HTR-8/SVneo (cell line): Measurements from ENCODE around the gene KRT76.

ENCODE experiments used
- DNase-seq: peaks from one replicate; pipeline ENCODE4 v3.0.0; 2011; ENCODE audit warnings: low spot score, mixed read lengths; ENCODE audit not compliant: insufficient read length
- FAIRE-seq: peaks from 2 replicates; lab custom pipeline; 2011; peaks lifted over from hg19 to GRCh38; lab: Jason Lieb, UNC

KRT76 gene

GRCh38 chr12:52742822-52743457, 34.2 kb downstream of the KRT76 start:
- FAIRE-seq (no peak), DNase-seq (no peak)

DNA sequence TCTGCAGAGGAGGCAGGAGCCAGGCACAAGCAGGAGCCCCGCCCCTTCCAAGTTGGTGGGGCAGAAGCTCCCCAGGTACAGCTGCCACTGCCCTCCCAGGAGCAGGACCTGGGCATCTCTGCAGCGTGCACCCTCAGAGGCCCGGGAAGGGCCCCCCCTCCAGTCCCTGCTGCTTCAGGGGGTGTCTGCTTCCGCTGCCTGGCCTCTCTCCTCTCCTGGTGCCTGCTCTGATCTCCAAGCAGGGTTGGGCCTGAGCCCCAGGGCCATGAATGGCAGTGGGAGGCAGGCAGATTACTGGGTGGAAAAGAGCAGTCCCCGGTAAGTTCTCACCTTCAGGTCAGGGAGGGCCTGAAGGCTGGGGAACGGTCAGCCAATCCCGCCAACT, 35.0 kb downstream of the KRT76 start:
- no peak for FAIRE-seq
- DNase-seq, result no peak

DNA sequence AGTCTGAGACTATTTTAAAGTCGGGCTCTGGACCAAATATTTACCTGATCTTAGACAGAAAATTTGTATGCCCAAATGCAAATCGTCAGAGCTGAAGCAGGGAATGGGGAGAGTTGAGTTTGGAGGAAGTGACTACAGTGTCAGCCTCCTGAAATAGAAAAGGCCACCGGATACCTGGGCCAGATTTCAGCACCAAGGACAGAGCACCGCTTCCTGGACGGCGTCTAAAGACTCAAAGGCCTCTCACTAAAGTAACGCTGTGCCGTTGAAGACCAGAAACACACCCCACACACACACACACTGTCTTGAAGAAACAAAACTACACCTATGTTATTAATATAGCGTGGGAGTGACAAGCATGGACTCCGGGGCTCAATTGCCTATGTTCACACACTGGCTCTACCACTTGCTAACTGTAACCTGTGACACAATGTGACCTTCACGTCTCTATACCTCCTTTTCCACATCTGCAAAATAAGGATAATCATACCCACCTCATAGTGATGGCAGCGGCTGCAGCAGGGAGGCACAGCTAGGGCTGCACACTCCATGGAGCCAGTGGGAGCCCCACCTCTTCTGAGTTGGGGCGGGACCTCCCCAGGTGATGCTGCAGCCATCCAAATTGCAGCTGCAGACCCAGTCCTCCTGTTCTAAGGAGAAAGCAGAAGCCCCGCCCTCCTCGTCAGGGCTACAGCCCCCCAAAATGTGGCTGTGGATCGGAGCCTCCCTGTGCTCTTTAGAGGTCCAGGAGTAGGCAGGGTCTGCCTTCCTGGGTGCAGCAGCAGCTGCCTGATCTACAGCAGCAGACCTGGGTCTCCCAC, 35.6 kb downstream of the KRT76 start:
- DNase-seq (peak; percentile 60), FAIRE-seq (no peak)

DNA sequence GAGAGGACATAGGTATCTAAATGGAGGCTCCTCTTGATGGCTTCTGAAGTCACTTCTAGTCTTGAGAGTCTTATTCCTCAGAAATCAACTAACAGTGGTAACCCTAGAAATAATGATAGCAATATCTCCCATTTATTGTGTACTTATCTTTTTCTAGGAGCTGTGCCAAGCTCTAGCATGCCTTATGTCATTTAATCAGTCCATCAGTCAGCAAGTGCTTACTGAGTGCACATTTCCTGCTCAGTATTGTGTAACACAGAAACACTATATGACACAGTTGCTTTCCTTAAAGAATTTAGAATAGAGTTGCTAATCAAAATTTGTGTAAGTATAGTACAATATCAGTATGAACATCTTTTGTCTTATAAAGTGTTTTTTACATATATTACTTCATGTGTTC, 36.6 kb downstream of the KRT76 start:
- no peak for DNase-seq
- no peak for FAIRE-seq

DNA sequence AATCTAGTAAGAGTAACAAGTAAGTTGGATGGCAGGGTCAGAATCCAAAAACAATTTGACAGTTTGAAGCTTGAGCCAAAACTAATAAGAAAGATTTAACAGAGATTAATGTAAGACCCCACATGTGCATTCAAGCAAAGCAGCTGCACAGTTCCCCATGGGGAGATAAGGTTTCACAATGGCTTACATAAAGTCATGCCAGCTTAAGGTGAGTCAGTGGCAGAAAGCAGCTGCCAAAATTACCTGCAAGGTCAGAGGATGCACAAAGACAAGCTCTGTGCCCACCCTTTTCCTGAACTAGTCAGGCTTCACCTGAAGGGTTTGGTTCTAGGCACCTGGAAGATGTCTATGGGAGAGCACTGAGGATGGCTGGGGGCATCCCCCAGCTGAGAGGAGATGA, 37.2 kb downstream of the KRT76 start:
- no peak for DNase-seq
- no peak for FAIRE-seq

DNA sequence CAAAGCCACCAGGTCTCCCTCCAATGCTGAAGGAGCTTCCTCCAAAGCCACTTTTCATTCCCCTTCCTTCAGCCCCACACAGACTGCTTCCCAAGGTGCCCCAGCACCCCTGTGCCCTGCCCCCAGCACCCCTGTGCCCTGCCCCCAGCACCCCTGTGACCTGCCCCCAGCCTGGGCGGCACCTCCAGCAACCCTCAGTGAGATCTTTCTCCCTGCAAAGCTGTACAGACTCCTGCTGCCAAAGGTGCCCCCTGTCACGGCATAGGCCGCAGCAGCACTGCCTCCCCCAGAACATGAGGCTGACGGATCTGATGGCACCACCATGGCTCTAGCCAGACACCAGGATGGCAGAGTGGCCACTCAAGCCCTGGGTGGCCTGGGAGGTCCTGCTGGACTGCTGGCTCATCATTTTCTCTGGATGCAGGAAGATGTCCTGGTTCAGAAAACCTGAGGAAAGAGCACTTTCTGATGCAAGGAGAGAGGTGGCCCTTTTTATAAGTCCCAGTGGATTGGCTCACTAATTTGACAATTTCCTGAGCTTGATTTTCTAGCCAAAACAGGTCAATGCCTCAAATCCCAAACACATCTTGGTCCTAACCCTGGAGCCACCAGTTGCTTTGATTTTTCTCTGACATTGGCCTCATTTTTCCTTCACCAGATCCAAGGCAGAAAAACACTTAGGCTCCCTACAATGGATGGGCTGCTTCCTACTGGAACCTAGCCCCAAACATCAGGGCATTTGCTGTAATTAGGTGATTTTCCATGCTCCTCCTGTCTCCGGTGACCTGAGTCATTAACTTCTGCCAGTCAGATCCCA, 41.1 kb downstream of the KRT76 start:
- no peak for FAIRE-seq
- no peak for DNase-seq

DNA sequence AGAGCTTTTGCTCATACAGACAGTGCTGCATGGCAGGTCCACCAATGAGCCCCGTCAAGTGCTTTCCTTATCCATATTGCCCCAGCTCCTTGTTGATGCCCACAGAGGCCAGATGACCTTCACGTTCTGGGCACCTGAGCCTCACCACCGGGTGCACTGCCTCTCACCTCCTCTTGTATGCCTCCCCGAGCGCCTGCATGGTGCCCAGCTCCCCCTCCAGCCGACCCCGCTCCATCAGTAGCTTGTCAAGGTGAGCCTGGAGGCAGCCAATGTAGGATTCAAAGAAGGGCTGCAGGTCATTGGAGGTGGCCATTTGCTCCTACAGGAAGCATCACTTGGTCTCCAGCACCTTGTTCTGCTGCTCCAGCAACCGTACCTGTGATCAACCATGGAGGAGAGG, 42.0 kb downstream of the KRT76 start:
- FAIRE-seq (no peak), DNase-seq (no peak)

- no peak for DNase-seq
- no peak for FAIRE-seq
Measured at GRCh38 chr12:52730793-52731192, 46.4 kb downstream of the KRT76 start.

GRCh38 chr12:52730383-52730782, 46.8 kb downstream of the KRT76 start:
- FAIRE-seq, result no peak
- no peak for DNase-seq

GRCh38 chr12:52729147-52729546, 48.0 kb downstream of the KRT76 start:
- no peak for FAIRE-seq
- no peak for DNase-seq

GRCh38 chr12:52728374-52728773, 48.8 kb downstream of the KRT76 start:
- DNase-seq (no peak), FAIRE-seq (no peak)

- DNase-seq (no peak), FAIRE-seq (no peak)
Measured at GRCh38 chr12:52727037-52727436, 50.1 kb downstream of the KRT76 start.

DNA sequence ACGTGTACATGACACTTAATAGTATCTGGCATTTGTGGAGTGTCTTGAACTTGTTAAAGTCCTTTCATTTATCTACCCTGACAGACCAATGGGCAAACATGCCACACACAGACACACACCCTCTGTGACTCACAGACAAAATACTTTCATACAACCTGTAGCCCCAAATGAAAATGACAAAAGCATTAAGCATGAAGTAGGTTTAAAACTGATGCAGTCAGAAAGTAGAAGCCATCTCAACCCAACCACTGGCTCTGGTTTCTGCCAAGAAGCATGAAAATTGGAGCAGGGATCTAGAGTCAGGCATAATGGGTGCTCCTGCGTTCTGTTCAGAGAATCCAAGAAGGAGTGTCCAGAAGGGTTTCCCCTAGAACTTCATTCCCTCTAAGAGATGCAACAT, 50.7 kb downstream of the KRT76 start:
- FAIRE-seq, result no peak

GRCh38 chr12:52724384-52724783, 52.8 kb downstream of the KRT76 start:
- no peak for FAIRE-seq
- no peak for DNase-seq

More for the DNA sequence above, 50.7 kb downstream of the KRT76 start:
- no peak for DNase-seq

- DNase-seq, result no peak
- no peak for FAIRE-seq
Measured at GRCh38 chr12:52722680-52723079, 54.5 kb downstream of the KRT76 start.

- FAIRE-seq, result no peak
- no peak for DNase-seq
Measured at GRCh38 chr12:52721838-52722470, 55.2 kb downstream of the KRT76 start.

DNA sequence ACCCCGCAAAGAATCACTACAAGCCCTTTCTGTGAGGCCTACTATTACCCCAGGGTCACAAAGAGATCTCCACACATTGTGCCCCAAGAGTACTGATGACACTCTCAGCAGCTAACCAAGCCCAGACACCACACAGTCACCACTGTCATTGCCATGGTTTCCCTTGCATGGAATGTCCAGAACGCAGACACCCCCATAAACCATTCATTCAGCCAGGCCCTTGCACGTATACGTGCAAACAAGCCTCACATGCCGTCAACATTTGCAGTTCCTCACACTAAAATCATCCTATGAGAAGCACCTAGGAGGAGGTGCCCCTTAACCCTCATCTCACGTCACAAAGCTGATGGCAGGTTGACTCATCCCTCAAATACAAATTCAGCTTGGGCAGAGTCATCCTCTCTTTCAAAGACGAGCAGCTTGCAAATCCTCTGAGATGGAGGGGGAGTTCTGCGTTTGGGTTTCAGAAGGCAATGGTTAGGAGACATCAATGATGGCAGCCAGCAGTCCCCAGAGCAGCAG, 56.7 kb downstream of the KRT76 start:
- FAIRE-seq, result peak; percentile 60
- peak; percentile 17 for DNase-seq
